Measurements from ENCODE around the gene GMPS. TPM values are rescaled to one million over a fixed set of nuclear protein-coding genes. Genes with fewer than 3 reads are reported as not detected.

The GMPS gene
- total RNA-seq, 1 donor, result 52.2 TPM

DNA sequence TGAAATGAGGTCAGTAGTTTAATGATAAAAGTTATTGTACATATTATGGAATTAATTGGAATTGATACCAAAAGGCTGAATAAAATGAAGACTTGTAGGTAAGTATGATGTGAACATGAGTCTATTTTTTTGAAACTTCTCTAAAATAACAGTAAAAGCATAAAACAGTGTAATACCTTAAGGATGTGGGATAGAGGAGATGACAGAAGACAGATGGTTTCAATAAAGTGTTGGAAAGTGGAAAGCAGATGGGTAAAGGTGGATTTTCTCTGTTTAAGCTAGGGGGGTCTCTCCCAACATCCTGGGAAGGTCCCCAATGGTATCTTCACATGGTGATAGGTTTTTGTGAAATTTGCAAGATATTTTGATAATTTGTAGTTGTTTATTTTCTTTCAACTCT is 41.6 kb downstream of the GMPS start:
- no peak overlapping the region for H3K4me3 ChIP-seq (ENCODE audit: low read depth, low read length)
- DNase-seq (ENCODE audit: low read depth), result no peak
- TF ChIP-seq, protein P1, sequence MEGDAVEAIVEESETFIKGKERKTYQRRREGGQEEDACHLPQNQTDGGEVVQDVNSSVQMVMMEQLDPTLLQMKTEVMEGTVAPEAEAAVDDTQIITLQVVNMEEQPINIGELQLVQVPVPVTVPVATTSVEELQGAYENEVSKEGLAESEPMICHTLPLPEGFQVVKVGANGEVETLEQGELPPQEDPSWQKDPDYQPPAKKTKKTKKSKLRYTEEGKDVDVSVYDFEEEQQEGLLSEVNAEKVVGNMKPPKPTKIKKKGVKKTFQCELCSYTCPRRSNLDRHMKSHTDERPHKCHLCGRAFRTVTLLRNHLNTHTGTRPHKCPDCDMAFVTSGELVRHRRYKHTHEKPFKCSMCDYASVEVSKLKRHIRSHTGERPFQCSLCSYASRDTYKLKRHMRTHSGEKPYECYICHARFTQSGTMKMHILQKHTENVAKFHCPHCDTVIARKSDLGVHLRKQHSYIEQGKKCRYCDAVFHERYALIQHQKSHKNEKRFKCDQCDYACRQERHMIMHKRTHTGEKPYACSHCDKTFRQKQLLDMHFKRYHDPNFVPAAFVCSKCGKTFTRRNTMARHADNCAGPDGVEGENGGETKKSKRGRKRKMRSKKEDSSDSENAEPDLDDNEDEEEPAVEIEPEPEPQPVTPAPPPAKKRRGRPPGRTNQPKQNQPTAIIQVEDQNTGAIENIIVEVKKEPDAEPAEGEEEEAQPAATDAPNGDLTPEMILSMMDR (IDR thresholded peaks at IDR 0.05; ENCODE audit: insufficient read depth, low read depth, low read length), result no peak

DNA sequence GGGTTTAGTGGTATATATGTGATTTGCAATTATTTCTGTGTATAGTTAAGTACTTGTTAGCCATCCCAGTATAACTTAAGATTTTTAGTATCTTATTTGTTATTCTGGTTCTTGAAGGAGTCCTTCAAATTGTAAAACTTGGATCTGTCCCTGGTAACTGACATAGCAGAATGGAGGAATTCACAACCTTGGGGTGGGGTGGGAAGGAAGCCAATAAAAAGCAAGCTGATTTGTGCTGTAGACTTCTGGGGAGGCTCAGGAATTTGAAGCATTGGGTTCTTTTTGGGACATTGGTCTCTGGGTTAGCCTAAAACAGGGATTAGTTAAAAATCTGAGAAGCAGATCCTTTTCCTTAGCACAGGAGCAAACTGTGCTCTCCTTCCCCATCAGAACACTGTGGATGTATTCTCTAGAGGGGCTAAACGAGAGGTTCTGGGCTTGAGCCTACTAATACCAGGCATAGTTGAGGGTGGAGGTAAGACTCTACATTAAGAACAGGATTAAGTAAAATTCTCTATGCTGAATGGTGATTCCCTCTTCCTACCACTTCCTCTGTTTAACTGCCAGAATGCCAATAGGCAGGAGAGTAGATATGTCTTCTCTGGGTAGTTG is 42.2 kb downstream of the GMPS start:
- H3K4me3 ChIP-seq (ENCODE audit: low read depth, low read length), result no peak overlapping the region
- DNase-seq (ENCODE audit: low read depth), result peak; percentile 9
- TF ChIP-seq, protein P1 (IDR thresholded peaks at IDR 0.05; ENCODE audit: insufficient read depth, low read depth, low read length), result no peak

DNA sequence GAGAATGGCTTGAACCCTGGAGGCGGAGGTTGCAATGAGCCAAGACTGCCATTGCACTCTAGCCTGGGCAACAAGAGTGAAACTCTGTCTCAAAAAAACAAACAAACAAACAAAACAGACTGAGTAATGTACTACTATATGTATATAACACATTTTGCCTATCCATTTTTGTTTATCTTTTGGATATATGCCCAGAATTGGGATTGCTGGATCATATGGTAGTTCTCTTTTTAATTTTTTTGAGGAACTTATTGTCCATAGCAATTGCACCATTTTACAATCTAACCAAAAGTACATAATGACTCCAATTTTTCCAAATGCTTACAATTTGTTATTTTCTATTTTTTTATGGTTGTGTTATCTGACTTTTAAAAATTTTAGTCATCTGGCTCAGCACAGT is 47.3 kb downstream of the GMPS start:
- DNase-seq (ENCODE audit: low read depth), result peak; percentile 31
- TF ChIP-seq, protein P1 (IDR thresholded peaks at IDR 0.05; ENCODE audit: insufficient read depth, low read depth, low read length), result no peak
- no peak overlapping the region for H3K4me3 ChIP-seq (ENCODE audit: low read depth, low read length)

DNA sequence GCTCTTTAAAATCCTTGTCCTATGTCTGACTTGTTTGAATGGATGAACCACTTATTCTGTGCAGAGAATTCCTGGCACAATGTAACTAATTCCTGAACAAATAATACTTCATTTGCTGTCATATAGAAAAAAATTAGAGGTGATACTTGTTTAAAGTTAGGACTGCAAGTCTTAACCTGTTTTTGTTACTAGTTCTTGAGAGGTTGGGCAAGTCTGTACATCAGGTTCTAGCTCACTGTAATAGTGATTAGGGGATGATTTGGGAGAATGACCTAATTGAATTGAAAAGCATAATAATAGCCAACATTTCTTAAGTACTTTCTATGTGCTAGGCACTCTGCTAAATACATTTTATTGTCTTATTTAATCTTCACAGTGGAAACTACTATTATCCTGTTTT is 49.3 kb downstream of the GMPS start:
- DNase-seq (ENCODE audit: low read depth), result no peak
- TF ChIP-seq, protein P1 (IDR thresholded peaks at IDR 0.05; ENCODE audit: insufficient read depth, low read depth, low read length), result no peak
- H3K4me3 ChIP-seq (ENCODE audit: low read depth, low read length), result no peak overlapping the region

DNA sequence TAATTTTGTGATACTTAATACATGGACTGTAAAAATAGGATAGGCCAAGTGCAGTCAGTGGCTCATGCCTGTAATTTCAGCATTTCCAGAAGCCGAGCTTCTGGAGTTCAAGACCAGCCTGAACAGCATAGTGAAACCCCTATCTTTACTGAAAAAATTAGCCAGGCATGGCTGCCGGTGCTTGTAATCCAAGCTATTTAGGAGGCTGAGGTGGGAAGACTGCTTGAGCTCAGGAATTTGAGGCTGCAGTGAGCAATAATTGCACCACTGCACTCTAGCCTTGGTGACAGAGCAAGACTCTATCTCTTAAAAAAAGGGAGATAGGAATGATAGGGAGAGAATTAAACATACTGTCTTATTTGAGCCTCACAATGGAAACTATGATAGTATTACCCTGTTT is 51.0 kb downstream of the GMPS start:
- no peak overlapping the region for H3K4me3 ChIP-seq (ENCODE audit: low read depth, low read length)
- DNase-seq (ENCODE audit: low read depth), result no peak
- TF ChIP-seq, protein P1 (IDR thresholded peaks at IDR 0.05; ENCODE audit: insufficient read depth, low read depth, low read length), result no peak

DNA sequence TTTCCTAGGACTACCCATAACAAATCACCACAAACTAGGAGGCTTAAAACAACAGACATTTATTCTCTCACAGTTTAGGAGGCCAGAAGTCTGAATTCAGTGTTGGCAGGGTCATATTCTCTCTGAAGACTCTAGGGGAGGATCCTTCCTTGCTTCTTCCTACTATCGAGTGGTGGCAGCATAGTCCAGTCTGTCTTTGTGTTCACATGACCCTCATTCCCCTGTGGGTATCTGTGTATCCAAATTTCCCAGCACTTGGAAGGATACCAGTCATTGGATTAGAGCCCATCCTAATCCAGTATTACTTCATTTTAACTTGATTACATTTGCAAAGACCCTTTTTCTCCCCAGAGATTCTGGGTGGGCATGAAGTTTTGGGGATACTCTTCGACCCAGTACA is 63.8 kb downstream of the GMPS start:
- no peak for DNase-seq (ENCODE audit: low read depth)
- TF ChIP-seq, protein P1 (IDR thresholded peaks at IDR 0.05; ENCODE audit: insufficient read depth, low read depth, low read length), result peak; percentile 23
- H3K4me3 ChIP-seq (ENCODE audit: low read depth, low read length), result no peak overlapping the region

DNA sequence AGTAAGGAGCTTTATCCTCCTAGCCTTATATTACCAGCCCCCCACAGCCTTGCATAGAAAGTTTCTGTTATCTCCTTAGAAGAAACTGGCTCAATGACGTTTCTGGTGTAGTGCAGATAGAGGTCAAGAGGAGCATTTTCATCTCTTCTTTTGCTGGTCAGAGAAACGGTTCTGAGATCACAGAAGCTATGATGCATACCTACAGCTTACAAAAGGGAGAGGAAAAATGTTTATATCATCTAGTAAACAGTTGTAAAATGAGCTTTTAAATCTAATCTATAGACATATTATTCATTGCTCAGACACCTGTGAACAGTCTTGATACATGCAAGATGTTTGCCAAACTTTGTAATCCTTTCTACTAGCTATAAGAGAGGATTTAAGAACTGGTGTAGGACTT is 68.0 kb downstream of the GMPS start:
- TF ChIP-seq, protein P1 (IDR thresholded peaks at IDR 0.05; ENCODE audit: insufficient read depth, low read depth, low read length), result no peak
- H3K4me3 ChIP-seq (ENCODE audit: low read depth, low read length), result no peak overlapping the region
- DNase-seq (ENCODE audit: low read depth), result peak; percentile 70

Data from fibroblast of villous mesenchyme (primary cell).